Upper lobe of right lung (tissue), 1 donor: ENCODE results near the gene FAM50A. TPM values are rescaled to one million over a fixed set of nuclear protein-coding genes. Genes with fewer than 3 reads are reported as not detected.

Experiments used
- ATAC-seq: fragments of 200-7000 bp; cut with Tn5 transposase; one replicate; pipeline ENCODE4 v1.9.1; 2020; ENCODE audit warnings: mild to moderate bottlenecking, moderate library complexity
- DNase-seq: peaks from one replicate; pipeline ENCODE4 v3.0.0-alpha.2; 2020
- H3K27ac ChIP-seq: fragments of 200-600 bp; one replicate; pipeline ENCODE4 v1.8.0; 2022
- H3K27me3 ChIP-seq: fragments of 200-600 bp; one replicate; pipeline ENCODE4 v1.8.0; 2022; ENCODE audit warnings: mild to moderate bottlenecking
- H3K36me3 ChIP-seq: fragments of 200-600 bp; one replicate; pipeline ENCODE4 v1.8.0; 2022
- H3K4me1 ChIP-seq: fragments of 200-600 bp; one replicate; pipeline ENCODE4 v1.8.0; 2022
- H3K4me3 ChIP-seq: fragments of 200-600 bp; one replicate; pipeline ENCODE4 v1.8.0; 2022; ENCODE audit warnings: mild to moderate bottlenecking
- H3K9me3 ChIP-seq: fragments of 200-600 bp; one replicate; pipeline ENCODE4 v1.8.0; 2022
- CTCF ChIP-seq: fragments of 200-600 bp; IDR thresholded peaks from one replicate; pipeline ENCODE4 v1.8.0; 2022; ENCODE audit warnings: antibody characterized with exemption
- intact Hi-C: fragments of 100-400 bp; cut with DNase I; formaldehyde crosslinking; loops from one replicate; pipeline ENCODE4 v1.11.0; 2022
- total RNA-seq: library from RNA; stranded (reverse); fragmentation: NEBNext Ultra II Directional; extraction: Animal tissue kit (Norgen Biotek cat#: 25700); gene quantifications from one replicate; pipeline ENCODE4 v1.2.1, GENCODE V29; 2021
- donor health status: DM: no; HTN: yes; CAD: no; lungs with severe emphysema.

Gene FAM50A
- total RNA-seq, 1 donor from 2014 or later = 82.0 TPM

GRCh38 chrX:154430916-154431315 is 13.0 kb upstream of the FAM50A start:
- TF ChIP-seq CTCF = no peak
- intact Hi-C loops = no loop called here
- peaks cover 17% of the 10 kb centered on the region for H3K36me3 ChIP-seq
- no peaks in the 10 kb centered on the region for H3K27me3 ChIP-seq
- ATAC-seq = peak; percentile 30
- peak; percentile 68 for DNase-seq
- no peak overlapping the region for H3K4me3 ChIP-seq
- peak overlapping the region; percentile 47 for H3K27ac ChIP-seq
- no peaks in the 10 kb centered on the region for H3K9me3 ChIP-seq
- peaks cover 3% of the 10 kb centered on the region for H3K4me1 ChIP-seq

- intact Hi-C loops = no loop called here
- Histone ChIP-seq H3K4me1 (peaks cover 3% of the 10 kb centered on the region), H3K36me3 (peaks cover 19% of the 10 kb centered on the region), H3K27ac (peak overlapping the region; percentile 47), H3K4me3 (no peak overlapping the region), H3K27me3 (no peaks in the 10 kb centered on the region), H3K9me3 (no peaks in the 10 kb centered on the region)
- DNase-seq = peak; percentile 77
- peak; percentile 61 for ATAC-seq
- no peak for TF ChIP-seq CTCF
These were observed 12.6 kb upstream of the FAM50A start for GRCh38 chrX:154431341-154431740.

- Histone ChIP-seq H3K9me3 (no peaks in the 10 kb centered on the region), H3K4me3 (no peak overlapping the region), H3K27ac (no peak overlapping the region), H3K27me3 (no peaks in the 10 kb centered on the region), H3K4me1 (peaks cover 2% of the 10 kb centered on the region), H3K36me3 (peaks cover 19% of the 10 kb centered on the region)
- ATAC-seq = no peak
- no peak for TF ChIP-seq CTCF
- intact Hi-C loops = no loop called here
- no peak for DNase-seq
These were observed 11.7 kb upstream of the FAM50A start for GRCh38 chrX:154432210-154432609.

- H3K9me3 ChIP-seq = no peaks in the 10 kb centered on the region
- H3K27ac ChIP-seq = no peak overlapping the region
- peaks cover 19% of the 10 kb centered on the region for H3K36me3 ChIP-seq
- intact Hi-C loops = no loop called here
- H3K4me1 ChIP-seq = no peaks in the 10 kb centered on the region
- no peaks in the 10 kb centered on the region for H3K27me3 ChIP-seq
- ATAC-seq (no peak), DNase-seq (no peak)
- TF ChIP-seq CTCF = no peak
- H3K4me3 ChIP-seq = no peak overlapping the region
These were observed 10.3 kb upstream of the FAM50A start for GRCh38 chrX:154433605-154434004.

- Histone ChIP-seq H3K4me1 (no peaks in the 10 kb centered on the region), H3K36me3 (peaks cover 20% of the 10 kb centered on the region), H3K27ac (no peak overlapping the region), H3K9me3 (no peaks in the 10 kb centered on the region), H3K27me3 (no peaks in the 10 kb centered on the region), H3K4me3 (no peak overlapping the region)
- ATAC-seq = no peak
- TF ChIP-seq CTCF = no peak
- intact Hi-C loops = no loop called here
- DNase-seq = no peak
These were observed 9.4 kb upstream of the FAM50A start for GRCh38 chrX:154434394-154435168.
